Measurements from ENCODE around the gene FBXO42. TPM values are rescaled to one million over a fixed set of nuclear protein-coding genes. Genes with fewer than 3 reads are reported as not detected.
"Not testable (repeated sequence)": the region's sequence is repeated elsewhere in the genome, so short reads cannot be mapped to it uniquely, and the experiment has no call there.

FBXO42 gene
- total RNA-seq, 4 donors from 2014 or later, result 22.0 to 52.6 (median 35.3) TPM

DNA sequence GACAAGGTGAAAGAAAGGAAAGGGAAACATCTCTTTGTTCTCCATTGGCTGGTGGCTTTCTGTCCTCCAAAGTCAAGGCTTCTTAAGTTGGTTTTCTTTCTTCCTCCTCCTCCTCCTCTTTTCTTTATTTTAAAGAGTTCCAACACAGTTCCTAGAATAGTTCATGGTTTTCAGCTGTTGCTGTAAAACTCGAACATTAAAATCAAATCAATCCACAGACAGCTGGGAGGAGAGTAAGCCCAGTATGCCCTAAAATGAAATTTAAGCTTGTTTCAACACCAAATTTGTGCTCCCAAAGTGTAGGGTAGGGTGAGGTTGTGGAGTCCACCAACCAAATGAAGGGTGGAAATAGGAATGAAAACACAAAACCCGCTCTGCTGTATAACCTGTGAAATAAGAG, 104.8 kb downstream of the FBXO42 start:
- Histone ChIP-seq H3K9me3 (no peaks in the 10 kb centered on the region), H3K4me3 (no peak overlapping the region), H3K27me3 (no peaks in the 10 kb centered on the region), H3K4me1 (peaks cover 67 to 73% (median 70%) of the 10 kb centered on the region in 4 donors), H3K36me3 (peaks cover 0 to 39% (median 30%) of the 10 kb centered on the region in 4 donors), H3K27ac (replicated peaks in 1 of 4) (peak overlapping the region; percentile 78 to 85 (median 80))
- no peak for TF ChIP-seq POLR2AphosphoS5 (IDR thresholded peaks at IDR 0.05)
- no peak for TF ChIP-seq CTCF (IDR thresholded peaks at IDR 0.05)
- no peak for TF ChIP-seq EP300 (IDR thresholded peaks at IDR 0.05)
- no peak for TF ChIP-seq POLR2A (IDR thresholded peaks at IDR 0.05; ENCODE audit: low read depth)
- DNase-seq (ENCODE audit: extremely low spot score), result no peak
- intact Hi-C loops (cut with DNase I), result loop anchor here (5.0 kb wide), 2 partner anchors 40 to 115 kb away; no protein-coding TSS in a partner anchor
- WGBS, result 67% methylated on average over 2 of the region's 2 CpGs

DNA sequence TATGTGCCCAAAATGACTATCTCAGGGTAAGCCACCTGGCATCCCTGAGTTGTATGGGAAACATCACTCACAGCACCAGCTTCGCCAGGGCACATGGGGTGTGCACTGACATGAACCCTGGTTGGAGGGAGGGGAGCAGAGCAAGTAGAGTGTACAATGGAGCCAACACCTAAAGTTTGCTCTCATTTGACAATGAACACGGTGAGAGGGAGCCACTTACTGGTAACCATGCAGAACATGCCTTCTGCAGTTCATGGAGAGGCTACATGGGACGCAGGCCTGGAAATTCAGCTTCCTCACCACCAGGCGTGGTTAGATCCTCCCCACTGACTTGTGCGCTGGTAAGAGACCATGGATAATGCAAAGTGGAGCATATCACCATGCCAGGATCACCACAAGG, 105.3 kb downstream of the FBXO42 start:
- TF ChIP-seq POLR2AphosphoS5 (IDR thresholded peaks at IDR 0.05), result no peak
- TF ChIP-seq EP300 (IDR thresholded peaks at IDR 0.05), result no peak
- TF ChIP-seq POLR2A (IDR thresholded peaks at IDR 0.05; ENCODE audit: low read depth), result no peak
- no peak for TF ChIP-seq CTCF (IDR thresholded peaks at IDR 0.05)
- H3K27ac ChIP-seq (replicated peaks in 1 of 4), result peak overlapping the region; percentile 78 to 85 (median 80)
- H3K9me3 ChIP-seq, result no peaks in the 10 kb centered on the region
- no peaks in the 10 kb centered on the region for H3K27me3 ChIP-seq
- H3K36me3 ChIP-seq, result peaks cover 0 to 34% (median 25%) of the 10 kb centered on the region in 4 donors
- H3K4me1 ChIP-seq, result peaks cover 67 to 73% (median 70%) of the 10 kb centered on the region in 4 donors
- 88% methylated on average over 5 of the region's 5 CpGs for WGBS
- no peak overlapping the region for H3K4me3 ChIP-seq
- intact Hi-C loops (cut with DNase I), result loop anchor here (5.0 kb wide), 2 partner anchors 40 to 115 kb away; no protein-coding TSS in a partner anchor
- DNase-seq (ENCODE audit: extremely low spot score), result no peak

DNA sequence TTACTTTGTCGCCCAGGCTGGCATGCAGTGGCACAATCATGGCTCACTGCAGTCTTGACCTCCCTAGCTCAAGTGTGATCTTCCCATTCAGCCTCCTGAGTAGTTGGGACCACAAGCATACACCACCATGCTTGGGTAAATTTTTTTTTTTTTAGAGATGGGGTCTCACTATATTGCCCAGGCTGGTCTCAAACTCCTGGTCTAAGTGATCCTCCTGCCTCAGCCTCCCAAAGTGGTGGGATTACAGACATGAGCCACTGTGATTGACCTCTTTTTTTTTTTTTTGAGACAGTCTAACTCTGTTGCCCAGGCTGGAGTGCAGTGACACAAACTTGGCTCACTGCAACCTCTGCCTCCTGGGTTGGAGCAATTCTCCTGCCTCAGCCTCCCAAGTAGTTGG, 106.0 kb downstream of the FBXO42 start:
- WGBS, result 89% methylated on average over 1 of the region's 1 CpG
- DNase-seq (ENCODE audit: extremely low spot score); H3K27me3 ChIP-seq; H3K9me3 ChIP-seq; H3K4me3 ChIP-seq: not testable (repeated sequence)
- Histone ChIP-seq H3K27ac (replicated peaks in 1 of 4) (peak overlapping the region in 2 of 4 donors; percentile 80 to 85), H3K4me1 (peaks cover 60 to 67% (median 65%) of the 10 kb centered on the region in 4 donors), H3K36me3 (peaks cover 0 to 26% (median 18%) of the 10 kb centered on the region in 4 donors)
- intact Hi-C loops (cut with DNase I), result loop anchor here (5.0 kb wide), 2 partner anchors 39 to 116 kb away; no protein-coding TSS in a partner anchor

- Histone ChIP-seq H3K27ac (replicated peaks in 1 of 4) (peak overlapping the region in 2 of 4 donors; percentile 43 to 85), H3K27me3 (no peaks in the 10 kb centered on the region), H3K4me1 (peaks cover 54 to 61% (median 59%) of the 10 kb centered on the region in 4 donors), H3K4me3 (no peak overlapping the region), H3K36me3 (peaks cover 0 to 20% (median 12%) of the 10 kb centered on the region in 4 donors), H3K9me3 (no peaks in the 10 kb centered on the region)
- WGBS, result 88% methylated on average over 7 of the region's 9 CpGs
- DNase-seq (ENCODE audit: extremely low spot score), result no peak
- intact Hi-C loops (cut with DNase I), result loop anchor here (2.0 to 5.0 kb wide), 3 partner anchors 38 to 165 kb away; no protein-coding TSS in a partner anchor
- no peak for TF ChIP-seq POLR2AphosphoS5 (IDR thresholded peaks at IDR 0.05)
- no peak for TF ChIP-seq EP300 (IDR thresholded peaks at IDR 0.05)
- TF ChIP-seq POLR2A (IDR thresholded peaks at IDR 0.05; ENCODE audit: low read depth), result no peak
- no peak for TF ChIP-seq CTCF (IDR thresholded peaks at IDR 0.05)
Measured at GRCh38 chr1:16245476-16246196, 106.6 kb downstream of the FBXO42 start.

DNA sequence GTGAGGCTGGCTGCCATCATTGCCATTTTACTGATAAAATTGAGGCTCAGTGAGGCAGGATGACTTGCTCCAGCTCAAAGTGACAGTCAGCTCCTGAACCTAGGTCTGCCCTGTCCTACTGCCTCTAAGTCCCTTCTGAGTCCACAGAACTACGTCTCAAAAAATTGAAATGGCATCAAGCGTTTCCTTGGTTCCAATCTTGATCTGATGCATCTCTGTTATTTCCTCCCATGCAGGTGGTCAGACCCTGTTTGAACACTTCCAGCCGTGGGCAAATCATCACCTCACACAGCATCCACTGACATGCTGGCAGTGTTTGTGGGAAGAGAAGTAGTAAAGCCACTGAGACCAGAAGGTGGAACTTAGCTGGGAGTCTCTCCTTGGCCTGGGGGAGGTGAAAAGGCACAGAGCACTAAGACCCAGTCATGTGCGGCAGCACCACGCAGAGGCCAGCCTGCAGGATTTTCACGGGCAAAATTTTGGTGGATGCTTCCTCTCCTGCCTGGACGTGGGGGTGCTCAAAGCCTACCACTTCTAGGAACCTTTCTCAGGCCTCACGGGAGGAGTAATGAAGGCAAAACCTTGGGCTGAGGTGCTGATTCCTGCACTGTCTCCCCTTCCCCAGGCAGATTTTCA, 107.5 kb downstream of the FBXO42 start:
- intact Hi-C loops (cut with DNase I), result loop anchor here (2.0 to 5.0 kb wide), 3 partner anchors 37 to 164 kb away; no protein-coding TSS in a partner anchor
- no peak for DNase-seq (ENCODE audit: extremely low spot score)
- H3K27ac ChIP-seq (replicated peaks in 1 of 4), result peak overlapping the region; percentile 17 to 55 (median 37)

More for the DNA sequence above, 107.5 kb downstream of the FBXO42 start:
- Histone ChIP-seq H3K27me3 (no peaks in the 10 kb centered on the region), H3K9me3 (no peaks in the 10 kb centered on the region), H3K4me1 (peaks cover 46 to 53% (median 51%) of the 10 kb centered on the region in 4 donors), H3K36me3 (peaks cover 0 to 20% (median 11%) of the 10 kb centered on the region in 4 donors), H3K4me3 (no peak overlapping the region)
- TF ChIP-seq POLR2A (IDR thresholded peaks at IDR 0.05; ENCODE audit: low read depth), result no peak
- no peak for TF ChIP-seq POLR2AphosphoS5 (IDR thresholded peaks at IDR 0.05)
- no peak for TF ChIP-seq EP300 (IDR thresholded peaks at IDR 0.05)
- no peak for TF ChIP-seq CTCF (IDR thresholded peaks at IDR 0.05)
- WGBS, result 76% methylated on average over 6 of the region's 8 CpGs

All from esophagus muscularis mucosa (tissue), 4 donors.